IPS-18a (cell line): Measurements from ENCODE around the gene MYCBP2.

Experiments used
- H3K27ac ChIP-seq: one replicate; pipeline ENCODE4 v1.5.1; 2013; ENCODE audit warnings: low read length
- H3K27me3 ChIP-seq: one replicate; pipeline ENCODE4 v1.6.1; 2013; ENCODE audit warnings: mild to moderate bottlenecking, low read length; ENCODE audit not compliant: control insufficient read depth, insufficient read depth
- H3K36me3 ChIP-seq: one replicate; pipeline ENCODE4 v1.6.1; 2013; ENCODE audit warnings: low read depth, low read length; ENCODE audit not compliant: control insufficient read depth
- H3K4me1 ChIP-seq: one replicate; pipeline ENCODE4 v1.6.1; 2013; ENCODE audit warnings: low read depth, low read length; ENCODE audit not compliant: control insufficient read depth
- H3K4me3 ChIP-seq: one replicate; pipeline ENCODE4 v1.5.1; 2013; ENCODE audit warnings: low read length
- H3K9ac ChIP-seq: one replicate; pipeline ENCODE4 v1.6.1; 2013; ENCODE audit warnings: mild to moderate bottlenecking, low read length, moderate library complexity
- H3K9me3 ChIP-seq: one replicate; pipeline ENCODE4 v1.6.1; 2013; ENCODE audit warnings: low read depth, low read length; ENCODE audit not compliant: control insufficient read depth

Gene MYCBP2

GRCh38 chr13:77047649-77048343, 279.1 kb downstream of the MYCBP2 start:
- Histone ChIP-seq H3K27me3 (no peaks in the 10 kb centered on the region), H3K4me3 (peak overlapping the region; percentile 18), H3K27ac (no peak overlapping the region), H3K4me1 (peaks cover 13% of the 10 kb centered on the region), H3K9ac (no peak overlapping the region), H3K9me3 (no peaks in the 10 kb centered on the region), H3K36me3 (peaks cover 15% of the 10 kb centered on the region)

- Histone ChIP-seq H3K4me3 (no peak overlapping the region), H3K27ac (no peak overlapping the region), H3K27me3 (no peaks in the 10 kb centered on the region), H3K36me3 (peaks cover 5% of the 10 kb centered on the region), H3K9ac (no peak overlapping the region), H3K4me1 (no peaks in the 10 kb centered on the region), H3K9me3 (no peaks in the 10 kb centered on the region)
Observed at GRCh38 chr13:77042566-77043177, 284.2 kb downstream of the MYCBP2 start.

GRCh38 chr13:77040835-77041234, 286.1 kb downstream of the MYCBP2 start:
- Histone ChIP-seq H3K9me3 (no peaks in the 10 kb centered on the region), H3K9ac (no peak overlapping the region), H3K4me3 (no peak overlapping the region), H3K27ac (no peak overlapping the region), H3K36me3 (peaks cover 5% of the 10 kb centered on the region), H3K4me1 (no peaks in the 10 kb centered on the region), H3K27me3 (no peaks in the 10 kb centered on the region)

- Histone ChIP-seq H3K4me3 (no peak overlapping the region), H3K36me3 (peaks cover 3% of the 10 kb centered on the region)
Observed at GRCh38 chr13:77040076-77040475, 286.8 kb downstream of the MYCBP2 start.

GRCh38 chr13:77038907-77039480, 287.9 kb downstream of the MYCBP2 start:
- Histone ChIP-seq H3K4me1 (no peaks in the 10 kb centered on the region), H3K36me3 (no peaks in the 10 kb centered on the region), H3K9ac (no peak overlapping the region), H3K9me3 (no peaks in the 10 kb centered on the region), H3K4me3 (no peak overlapping the region), H3K27ac (no peak overlapping the region), H3K27me3 (no peaks in the 10 kb centered on the region)

More at GRCh38 chr13:77040076-77040475, 286.8 kb downstream of the MYCBP2 start:
- H3K27me3 ChIP-seq: no peaks in the 10 kb centered on the region
- no peaks in the 10 kb centered on the region for H3K9me3 ChIP-seq
- no peak overlapping the region for H3K9ac ChIP-seq
- H3K4me1 ChIP-seq: no peaks in the 10 kb centered on the region
- H3K27ac ChIP-seq: no peak overlapping the region

GRCh38 chr13:77036279-77036678, 290.6 kb downstream of the MYCBP2 start:
- no peaks in the 10 kb centered on the region for H3K27me3 ChIP-seq
- H3K4me3 ChIP-seq: no peak overlapping the region
- H3K4me1 ChIP-seq: no peaks in the 10 kb centered on the region
- no peaks in the 10 kb centered on the region for H3K36me3 ChIP-seq
- no peak overlapping the region for H3K9ac ChIP-seq
- no peaks in the 10 kb centered on the region for H3K9me3 ChIP-seq
- no peak overlapping the region for H3K27ac ChIP-seq

GRCh38 chr13:77034881-77035280, 292.0 kb downstream of the MYCBP2 start:
- Histone ChIP-seq H3K9ac (no peak overlapping the region), H3K36me3 (no peaks in the 10 kb centered on the region), H3K9me3 (no peaks in the 10 kb centered on the region), H3K4me1 (no peaks in the 10 kb centered on the region), H3K4me3 (no peak overlapping the region), H3K27me3 (no peaks in the 10 kb centered on the region), H3K27ac (no peak overlapping the region)

GRCh38 chr13:77033717-77034302, 293.1 kb downstream of the MYCBP2 start:
- Histone ChIP-seq H3K36me3 (no peaks in the 10 kb centered on the region), H3K4me1 (no peaks in the 10 kb centered on the region), H3K9ac (no peak overlapping the region), H3K4me3 (no peak overlapping the region), H3K27ac (no peak overlapping the region), H3K9me3 (no peaks in the 10 kb centered on the region), H3K27me3 (no peaks in the 10 kb centered on the region)

GRCh38 chr13:77031656-77032243, 295.1 kb downstream of the MYCBP2 start:
- H3K9me3 ChIP-seq: no peaks in the 10 kb centered on the region
- no peak overlapping the region for H3K27ac ChIP-seq
- H3K27me3 ChIP-seq: peaks cover 9% of the 10 kb centered on the region
- H3K36me3 ChIP-seq: no peaks in the 10 kb centered on the region
- H3K4me1 ChIP-seq: peaks cover 5% of the 10 kb centered on the region
- H3K4me3 ChIP-seq: no peak overlapping the region
- H3K9ac ChIP-seq: no peak overlapping the region

- H3K4me1 ChIP-seq: peaks cover 14% of the 10 kb centered on the region
- H3K27me3 ChIP-seq: peaks cover 9% of the 10 kb centered on the region
- no peak overlapping the region for H3K27ac ChIP-seq
- H3K9ac ChIP-seq: no peak overlapping the region
- H3K4me3 ChIP-seq: no peak overlapping the region
- no peaks in the 10 kb centered on the region for H3K9me3 ChIP-seq
- no peaks in the 10 kb centered on the region for H3K36me3 ChIP-seq
Observed at GRCh38 chr13:77029436-77029835, 297.5 kb downstream of the MYCBP2 start.

- H3K4me1 ChIP-seq: peaks cover 14% of the 10 kb centered on the region
- peaks cover 9% of the 10 kb centered on the region for H3K27me3 ChIP-seq
- H3K9ac ChIP-seq: no peak overlapping the region
- H3K36me3 ChIP-seq: no peaks in the 10 kb centered on the region
- peak overlapping the region; percentile 86 for H3K4me3 ChIP-seq
- no peak overlapping the region for H3K27ac ChIP-seq
- no peaks in the 10 kb centered on the region for H3K9me3 ChIP-seq
Observed at GRCh38 chr13:77028202-77028601, 298.7 kb downstream of the MYCBP2 start.
